Ishikawa (cell line): Measurements from ENCODE around the gene PKMYT1.

Experiments
- CEBPB ChIP-seq: IDR thresholded peaks from 2 replicates; pipeline ENCODE4 v1.6.1; 2012
- CREB1 ChIP-seq: IDR thresholded peaks from 2 replicates; pipeline ENCODE4 v1.6.1; 2012; ENCODE audit warnings: low read depth
- EGR1 ChIP-seq: IDR thresholded peaks from 2 replicates; pipeline ENCODE4 v1.6.1; 2012
- EP300 ChIP-seq: IDR thresholded peaks from 2 replicates; pipeline ENCODE4 v1.6.1; 2012; ENCODE audit warnings: borderline replicate concordance
- FOXM1 ChIP-seq: IDR thresholded peaks from 2 replicates; pipeline ENCODE4 v1.6.1; 2012; ENCODE audit warnings: low read depth, borderline replicate concordance
- NFIC ChIP-seq: IDR thresholded peaks from 2 replicates; pipeline ENCODE4 v1.6.1; 2012
- RAD21 ChIP-seq: IDR thresholded peaks from 2 replicates; pipeline ENCODE4 v1.6.1; 2012; ENCODE audit warnings: low read depth
- TAF1 ChIP-seq: IDR thresholded peaks from 2 replicates; pipeline ENCODE4 v1.6.1; 2012; ENCODE audit warnings: low read depth, mild to moderate bottlenecking
- TCF12 ChIP-seq: IDR thresholded peaks from 2 replicates; pipeline ENCODE4 v1.6.1; 2012; ENCODE audit warnings: low read depth
- TEAD4 ChIP-seq: IDR thresholded peaks from 2 replicates; pipeline ENCODE4 v1.6.1; 2012
- USF1 ChIP-seq: IDR thresholded peaks from 2 replicates; pipeline ENCODE4 v1.6.1; 2012
- YY1 ChIP-seq: IDR thresholded peaks from 2 replicates; pipeline ENCODE4 v1.6.1; 2012; ENCODE audit warnings: low read depth
- ZBTB7A ChIP-seq: IDR thresholded peaks from 2 replicates; pipeline ENCODE4 v1.6.1; 2012; ENCODE audit warnings: low read depth
- TF ChIP-seq, protein P1 (sequence below): IDR thresholded peaks from 2 replicates; pipeline ENCODE4 v1.6.1; 2012
- TF ChIP-seq, protein P2 (sequence below): IDR thresholded peaks from 2 replicates; pipeline ENCODE4 v1.6.1; 2012; ENCODE audit warnings: low read depth, mild to moderate bottlenecking

PKMYT1 gene

GRCh38 chr16:3000540-3000939 is 20.3 kb upstream of the PKMYT1 start:
- TF ChIP-seq, protein P1, sequence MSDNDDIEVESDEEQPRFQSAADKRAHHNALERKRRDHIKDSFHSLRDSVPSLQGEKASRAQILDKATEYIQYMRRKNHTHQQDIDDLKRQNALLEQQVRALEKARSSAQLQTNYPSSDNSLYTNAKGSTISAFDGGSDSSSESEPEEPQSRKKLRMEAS: no peak
- no peak for TF ChIP-seq RAD21
- TF ChIP-seq YY1: no peak
- no peak for TF ChIP-seq CREB1
- TF ChIP-seq ZBTB7A: no peak
- no peak for TF ChIP-seq USF1
- TF ChIP-seq, protein P2, sequence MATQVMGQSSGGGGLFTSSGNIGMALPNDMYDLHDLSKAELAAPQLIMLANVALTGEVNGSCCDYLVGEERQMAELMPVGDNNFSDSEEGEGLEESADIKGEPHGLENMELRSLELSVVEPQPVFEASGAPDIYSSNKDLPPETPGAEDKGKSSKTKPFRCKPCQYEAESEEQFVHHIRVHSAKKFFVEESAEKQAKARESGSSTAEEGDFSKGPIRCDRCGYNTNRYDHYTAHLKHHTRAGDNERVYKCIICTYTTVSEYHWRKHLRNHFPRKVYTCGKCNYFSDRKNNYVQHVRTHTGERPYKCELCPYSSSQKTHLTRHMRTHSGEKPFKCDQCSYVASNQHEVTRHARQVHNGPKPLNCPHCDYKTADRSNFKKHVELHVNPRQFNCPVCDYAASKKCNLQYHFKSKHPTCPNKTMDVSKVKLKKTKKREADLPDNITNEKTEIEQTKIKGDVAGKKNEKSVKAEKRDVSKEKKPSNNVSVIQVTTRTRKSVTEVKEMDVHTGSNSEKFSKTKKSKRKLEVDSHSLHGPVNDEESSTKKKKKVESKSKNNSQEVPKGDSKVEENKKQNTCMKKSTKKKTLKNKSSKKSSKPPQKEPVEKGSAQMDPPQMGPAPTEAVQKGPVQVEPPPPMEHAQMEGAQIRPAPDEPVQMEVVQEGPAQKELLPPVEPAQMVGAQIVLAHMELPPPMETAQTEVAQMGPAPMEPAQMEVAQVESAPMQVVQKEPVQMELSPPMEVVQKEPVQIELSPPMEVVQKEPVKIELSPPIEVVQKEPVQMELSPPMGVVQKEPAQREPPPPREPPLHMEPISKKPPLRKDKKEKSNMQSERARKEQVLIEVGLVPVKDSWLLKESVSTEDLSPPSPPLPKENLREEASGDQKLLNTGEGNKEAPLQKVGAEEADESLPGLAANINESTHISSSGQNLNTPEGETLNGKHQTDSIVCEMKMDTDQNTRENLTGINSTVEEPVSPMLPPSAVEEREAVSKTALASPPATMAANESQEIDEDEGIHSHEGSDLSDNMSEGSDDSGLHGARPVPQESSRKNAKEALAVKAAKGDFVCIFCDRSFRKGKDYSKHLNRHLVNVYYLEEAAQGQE: no peak
- no peak for TF ChIP-seq TCF12
- TF ChIP-seq EP300: no peak
- no peak for TF ChIP-seq TEAD4

DNA sequence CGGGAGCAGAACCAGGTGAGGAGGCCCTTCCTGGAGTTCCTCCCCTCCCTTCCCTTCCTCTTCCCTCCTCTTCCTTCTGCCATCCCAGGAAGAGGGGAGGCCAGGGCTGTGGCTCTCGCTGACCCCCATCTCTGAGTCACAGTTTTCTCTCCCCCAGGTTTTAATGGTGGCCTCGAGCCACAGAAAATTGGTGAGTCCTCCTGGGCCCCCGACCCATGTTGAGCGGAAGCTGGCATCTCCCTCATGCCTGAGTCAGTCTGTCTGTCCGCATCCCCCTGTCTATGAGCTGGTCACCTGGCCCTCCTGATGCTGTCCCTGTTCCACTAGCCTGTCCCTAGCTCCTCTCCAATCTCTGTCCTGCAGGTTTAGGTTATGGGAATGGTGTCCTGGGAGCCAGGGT is 19.7 kb upstream of the PKMYT1 start:
- TF ChIP-seq NFIC (no peak), USF1 (no peak), YY1 (no peak), RAD21 (no peak), ZBTB7A (no peak), EGR1 (no peak), CREB1 (no peak), EP300 (no peak), TAF1 (no peak), TEAD4 (no peak), TCF12 (no peak), FOXM1 (no peak), CEBPB (no peak)
- TF ChIP-seq, protein P1: no peak
- TF ChIP-seq, protein P2: no peak

DNA sequence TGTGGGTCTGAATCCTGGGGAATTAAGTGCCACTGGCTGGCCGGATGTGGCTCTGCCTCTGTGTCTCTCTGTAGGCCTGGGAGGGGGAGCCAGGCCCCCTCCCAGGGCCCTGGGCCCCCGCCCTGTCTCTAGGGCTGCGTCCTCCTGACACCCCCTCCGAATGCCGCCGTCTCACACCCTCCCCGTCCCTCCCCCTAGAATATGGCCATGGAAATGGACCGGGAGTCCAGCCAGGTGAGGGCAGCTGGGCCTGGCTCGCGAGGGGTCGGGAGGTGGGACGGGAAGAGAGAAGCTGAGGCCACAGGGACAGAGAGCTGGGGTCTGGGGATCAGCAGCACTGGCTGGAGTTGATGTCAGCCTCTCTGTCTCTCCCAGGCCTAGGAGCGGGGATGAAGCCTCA is 16.1 kb upstream of the PKMYT1 start:
- TF ChIP-seq YY1 (no peak), TAF1 (no peak), EP300 (no peak), EGR1 (no peak), CEBPB (no peak), TEAD4 (no peak), ZBTB7A (no peak)

DNA sequence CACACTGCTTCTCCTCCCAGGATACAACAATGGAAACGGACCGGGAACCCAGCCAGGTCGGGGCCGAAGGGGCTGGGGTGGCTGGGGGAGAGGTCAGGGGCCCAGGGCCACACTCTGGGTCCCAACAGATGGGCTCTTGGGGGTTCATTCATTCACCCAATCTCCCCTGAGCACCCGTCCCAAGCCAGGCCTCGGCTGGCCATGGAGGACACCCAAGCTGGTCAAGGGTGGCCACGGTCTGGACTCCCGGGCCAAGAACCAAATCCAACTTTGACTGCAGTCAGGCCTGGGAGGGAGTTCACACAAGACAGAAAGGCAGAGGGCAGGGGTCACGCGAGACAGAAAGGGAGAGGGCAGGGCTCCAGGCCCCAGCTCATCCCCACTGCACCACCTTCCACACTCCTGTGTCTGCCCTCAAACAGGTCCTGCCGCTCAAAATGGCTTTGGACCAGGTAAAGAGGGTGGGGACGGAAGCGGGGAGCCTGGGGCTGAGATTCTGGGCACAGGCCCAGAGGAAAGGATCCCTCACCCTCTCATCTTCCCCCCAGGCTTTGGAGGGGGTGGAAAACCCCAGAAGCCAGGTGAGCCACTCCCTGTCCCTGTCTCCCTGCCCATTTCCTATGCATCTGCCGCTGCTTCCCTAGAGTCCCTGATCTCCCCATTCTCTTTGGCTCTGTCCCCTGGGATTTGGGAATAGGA is 12.3 kb upstream of the PKMYT1 start:
- no peak for TF ChIP-seq USF1
- no peak for TF ChIP-seq ZBTB7A
- TF ChIP-seq EGR1: no peak
- TF ChIP-seq, protein P1: no peak
- no peak for TF ChIP-seq FOXM1
- no peak for TF ChIP-seq TEAD4
- no peak for TF ChIP-seq EP300
- TF ChIP-seq CREB1: no peak
- TF ChIP-seq RAD21: no peak
- TF ChIP-seq NFIC: no peak
- no peak for TF ChIP-seq TCF12
- TF ChIP-seq TAF1: no peak
- no peak for TF ChIP-seq CEBPB
- TF ChIP-seq, protein P2: no peak
- TF ChIP-seq YY1: no peak
